HG03095 (cell line): ENCODE measurements around the gene SHISAL2B.
"Not testable (repeated sequence)": the region's sequence is repeated elsewhere in the genome, so short reads cannot be mapped to it uniquely, and the experiment has no call there.

Experiments used
- ATAC-seq: cut with Tn5 transposase; IDR thresholded peaks from one replicate; pipeline ENCODE4 v1.9.1; 2021; ENCODE audit warnings: moderate library complexity; ENCODE audit not compliant: unreplicated experiment

Gene SHISAL2B

GRCh38 chr5:64696414-64696813, 6.1 kb downstream of the SHISAL2B start:
- not testable (repeated sequence) for ATAC-seq

- no peak for ATAC-seq
These were observed 10.5 kb downstream of the SHISAL2B start for GRCh38 chr5:64700765-64701164.

- ATAC-seq: not testable (repeated sequence)
These were observed 15.8 kb downstream of the SHISAL2B start for GRCh38 chr5:64706074-64706473.

- ATAC-seq: no peak
These were observed 16.9 kb downstream of the SHISAL2B start for GRCh38 chr5:64707191-64707590.

GRCh38 chr5:64714495-64714894, 24.2 kb downstream of the SHISAL2B start:
- not testable (repeated sequence) for ATAC-seq

- ATAC-seq: no peak
These were observed 32.3 kb downstream of the SHISAL2B start for GRCh38 chr5:64722588-64722987.

GRCh38 chr5:64727150-64727549, 36.8 kb downstream of the SHISAL2B start:
- ATAC-seq: no peak

- ATAC-seq: no peak
These were observed 52.1 kb downstream of the SHISAL2B start for GRCh38 chr5:64742411-64742810.

GRCh38 chr5:64742821-64743220, 52.5 kb downstream of the SHISAL2B start:
- no peak for ATAC-seq

GRCh38 chr5:64744914-64745313, 54.6 kb downstream of the SHISAL2B start:
- no peak for ATAC-seq

GRCh38 chr5:64746446-64746845, 56.1 kb downstream of the SHISAL2B start:
- no peak for ATAC-seq

- no peak for ATAC-seq
These were observed 59.1 kb downstream of the SHISAL2B start for GRCh38 chr5:64749385-64749784.

- ATAC-seq: no peak
These were observed 63.8 kb downstream of the SHISAL2B start for GRCh38 chr5:64754066-64754465.

- no peak for ATAC-seq
These were observed 68.6 kb downstream of the SHISAL2B start for GRCh38 chr5:64758901-64759300.

- no peak for ATAC-seq
These were observed 69.8 kb downstream of the SHISAL2B start for GRCh38 chr5:64759960-64760660.

- no peak for ATAC-seq
These were observed 73.7 kb downstream of the SHISAL2B start for GRCh38 chr5:64763948-64764503.

GRCh38 chr5:64765804-64766504, 75.7 kb downstream of the SHISAL2B start:
- ATAC-seq: no peak

- no peak for ATAC-seq
These were observed 76.6 kb downstream of the SHISAL2B start for GRCh38 chr5:64766941-64767340.
